ENCODE results near the gene BRAT1. TPM values are rescaled to one million over a fixed set of nuclear protein-coding genes. Genes with fewer than 3 reads are reported as not detected.
A peak's percentile ranks its signal among the peaks of the same experiment; 100 is the strongest.

Gene BRAT1
- total and polyA plus RNA-seq, 8 donors = 16.3 to 119 (median 27.4) TPM

GRCh38 chr7:2520761-2521290 is 34.5 kb downstream of the BRAT1 start:
- intact Hi-C loops (cut with DNase I; ENCODE audit: low total_unique reads) = no loop called here
- Histone ChIP-seq H3K27me3 (peaks cover 0 to 70% (median 8%) of the 10 kb centered on the region in 3 donors), H3K4me1 (peaks cover 69 to 79% (median 72%) of the 10 kb centered on the region in 4 donors), H3K36me3 (peaks cover 0 to 12% (median 8%) of the 10 kb centered on the region in 4 donors), H3K27ac (peak overlapping the region; percentile 75 to 94 (median 90)), H3K9me3 (no peaks in the 10 kb centered on the region), H3K4me3 (peak overlapping the region; percentile 57 to 78 (median 66))
- TF ChIP-seq EP300 (IDR thresholded peaks at IDR 0.05) (no peak), POLR2AphosphoS5 (IDR thresholded peaks at IDR 0.05) (no peak), POLR2A (IDR thresholded peaks at IDR 0.05) (no peak), CTCF (IDR thresholded peaks at IDR 0.05) (no peak)
- WGBS, 5 donors = 3 to 33% (median 11%) methylated on average over 2 to 12 of the region's 12 CpGs
- no peak for DNase-seq

- Histone ChIP-seq H3K36me3 (peaks cover 0 to 7% (median 2%) of the 10 kb centered on the region in 4 donors), H3K27ac (peak overlapping the region; percentile 75 to 94 (median 90)), H3K4me3 (peak overlapping the region; percentile 57 to 78 (median 66)), H3K4me1 (peaks cover 63 to 73% (median 66%) of the 10 kb centered on the region in 4 donors), H3K9me3 (no peaks in the 10 kb centered on the region), H3K27me3 (peaks cover 0 to 65% (median 8%) of the 10 kb centered on the region in 3 donors)
- 0 to 3% (median 2%) methylated on average over 9 to 37 of the region's 37 CpGs for WGBS, 5 donors
- no peak for TF ChIP-seq POLR2A (IDR thresholded peaks at IDR 0.05)
- TF ChIP-seq CTCF (IDR thresholded peaks at IDR 0.05) = peak in 2 of 7 experiments; percentile 10 to 22
- intact Hi-C loops (cut with DNase I; ENCODE audit: low total_unique reads) = no loop called here
- DNase-seq = no peak
Measured at GRCh38 chr7:2520131-2520760, 35.1 kb downstream of the BRAT1 start.

- peaks cover 54 to 64% (median 57%) of the 10 kb centered on the region in 4 donors for H3K4me1 ChIP-seq
- peaks cover 0 to 55% (median 8%) of the 10 kb centered on the region in 3 donors for H3K27me3 ChIP-seq
Measured at GRCh38 chr7:2519119-2519930, 36.0 kb downstream of the BRAT1 start, which contains the start of gene LFNG. TSS of gene LFNG (plus strand) at chr7:2519774. CDS start at chr7:2519862, 88 bp downstream.

More at GRCh38 chr7:2519119-2519930, 36.0 kb downstream of the BRAT1 start, which contains the start of gene LFNG:
- no peaks in the 10 kb centered on the region for H3K36me3 ChIP-seq
- peak within 1 kb of the TSS; percentile 75 to 94 (median 90) for H3K27ac ChIP-seq
- intact Hi-C loops (cut with DNase I; ENCODE audit: low total_unique reads) = no loop called here
- H3K4me3 ChIP-seq = peak within 1 kb of the TSS; percentile 57 to 78 (median 66)
- no peaks in the 10 kb centered on the region for H3K9me3 ChIP-seq
- DNase-seq = peak; percentile 93 to 97
- 0 to 1% (median 0%) methylated on average over 41 to 84 of the region's 95 CpGs for WGBS, 5 donors
- TF ChIP-seq CTCF (IDR thresholded peaks at IDR 0.05) (no peak), POLR2A (IDR thresholded peaks at IDR 0.05) (peak in 1 of 4 donors; percentile 35), POLR2AphosphoS5 (IDR thresholded peaks at IDR 0.05) (peak; percentile 68 to 99 (median 99))
